NCI-H2227 (cell line): ENCODE data around the gene HDAC7.

Experiments used
- DNase-seq: peaks from one replicate; lab custom pipeline; 2025; ENCODE audit not compliant: unreplicated experiment; lab: John Stamatoyannopoulos, UW

Gene HDAC7

GRCh38 chr12:47819896-47820630 lies at the start of gene HDAC7:
HDAC7 (minus strand) TSS chr12:47819903; CDS start chr12:47819785, 118 bp downstream.
- DNase-seq = peak; percentile 59

DNA sequence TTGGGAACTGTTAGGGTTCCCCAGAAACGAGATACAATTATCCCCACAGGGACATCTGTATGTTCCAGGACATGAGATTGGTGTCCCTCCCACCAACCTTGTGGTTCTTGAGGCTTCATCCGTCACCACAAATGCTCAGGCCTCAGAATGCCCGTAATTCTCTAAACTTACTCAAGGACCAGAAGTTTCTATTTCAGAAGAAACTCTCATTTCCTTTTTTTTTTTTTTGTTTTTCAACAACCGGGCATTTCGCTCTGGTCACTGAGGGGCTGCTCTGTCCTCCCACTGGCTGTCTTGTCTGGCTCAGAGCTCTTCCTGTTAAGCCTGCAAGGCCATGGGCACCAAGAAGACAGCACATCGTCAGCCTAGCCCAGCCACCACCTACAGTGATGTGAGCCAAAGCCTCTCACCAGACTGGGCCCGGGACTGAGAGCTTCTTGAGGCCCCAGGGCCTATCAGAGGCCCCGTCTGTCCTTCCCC lies 48.9 kb upstream of the HDAC7 start:
- DNase-seq = no peak

GRCh38 chr12:47868041-47868440 lies 48.3 kb upstream of the HDAC7 start:
- DNase-seq = no peak

- no peak for DNase-seq
Measured at GRCh38 chr12:47867495-47867941, 47.8 kb upstream of the HDAC7 start.

DNA sequence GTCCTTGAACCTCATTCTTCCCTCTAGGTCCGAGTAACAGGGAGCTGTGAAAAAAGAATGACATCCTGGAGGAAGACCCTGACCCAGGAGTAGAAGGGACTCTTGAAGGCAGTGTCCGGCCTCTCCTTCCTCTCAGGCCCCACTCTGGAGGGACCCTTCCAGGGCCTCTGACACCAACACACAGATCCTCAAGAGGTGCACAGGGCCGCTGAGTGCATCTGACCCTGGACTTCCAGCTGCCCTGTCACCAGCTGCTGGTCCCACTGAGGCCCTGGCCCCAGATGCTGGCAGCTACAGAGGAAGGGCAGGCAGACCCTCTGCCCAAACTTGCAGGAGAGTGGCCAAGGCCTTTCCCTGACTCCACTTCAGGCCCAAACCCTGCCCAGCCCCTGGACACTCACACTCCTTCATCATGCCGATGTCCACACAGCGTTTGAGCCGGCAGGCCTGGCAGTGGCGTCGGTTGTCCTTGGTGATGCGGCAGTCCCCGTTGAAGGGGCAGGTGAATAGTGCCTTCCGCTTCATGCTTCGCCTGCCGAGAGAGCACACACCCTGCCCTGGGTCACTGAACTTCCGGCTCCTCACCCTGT lies 45.0 kb upstream of the HDAC7 start:
- DNase-seq = no peak

GRCh38 chr12:47863985-47864384 lies 44.3 kb upstream of the HDAC7 start:
- DNase-seq = no peak

DNA sequence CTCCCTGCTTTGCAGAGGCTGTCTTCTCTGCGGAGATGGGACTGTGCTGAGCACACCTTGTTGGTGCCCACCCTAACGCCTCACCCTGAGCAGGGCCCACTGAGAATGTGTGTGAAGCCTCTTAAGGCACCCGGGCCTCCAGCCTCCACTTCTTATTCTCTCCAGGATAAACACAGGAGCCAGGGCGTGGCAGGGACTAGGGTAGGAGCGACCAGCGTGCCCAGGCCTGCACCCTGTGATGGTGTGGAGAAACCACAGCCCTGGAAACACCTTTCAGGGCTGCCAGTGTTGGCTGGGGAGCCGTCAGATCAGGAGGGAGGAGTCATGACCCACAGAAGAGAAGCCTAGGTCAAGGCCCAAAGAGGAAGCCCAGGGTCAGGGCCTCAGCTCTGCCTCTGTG lies 43.8 kb upstream of the HDAC7 start:
- DNase-seq = no peak

- DNase-seq = no peak
Measured at GRCh38 chr12:47862881-47863280, 43.2 kb upstream of the HDAC7 start.

GRCh38 chr12:47862167-47862750 lies 42.6 kb upstream of the HDAC7 start:
- no peak for DNase-seq

GRCh38 chr12:47860873-47861272 lies 41.2 kb upstream of the HDAC7 start:
- DNase-seq = no peak

GRCh38 chr12:47860279-47860841 lies 40.7 kb upstream of the HDAC7 start:
- DNase-seq = no peak

GRCh38 chr12:47858511-47859266 lies 39.0 kb upstream of the HDAC7 start:
- no peak for DNase-seq

DNA sequence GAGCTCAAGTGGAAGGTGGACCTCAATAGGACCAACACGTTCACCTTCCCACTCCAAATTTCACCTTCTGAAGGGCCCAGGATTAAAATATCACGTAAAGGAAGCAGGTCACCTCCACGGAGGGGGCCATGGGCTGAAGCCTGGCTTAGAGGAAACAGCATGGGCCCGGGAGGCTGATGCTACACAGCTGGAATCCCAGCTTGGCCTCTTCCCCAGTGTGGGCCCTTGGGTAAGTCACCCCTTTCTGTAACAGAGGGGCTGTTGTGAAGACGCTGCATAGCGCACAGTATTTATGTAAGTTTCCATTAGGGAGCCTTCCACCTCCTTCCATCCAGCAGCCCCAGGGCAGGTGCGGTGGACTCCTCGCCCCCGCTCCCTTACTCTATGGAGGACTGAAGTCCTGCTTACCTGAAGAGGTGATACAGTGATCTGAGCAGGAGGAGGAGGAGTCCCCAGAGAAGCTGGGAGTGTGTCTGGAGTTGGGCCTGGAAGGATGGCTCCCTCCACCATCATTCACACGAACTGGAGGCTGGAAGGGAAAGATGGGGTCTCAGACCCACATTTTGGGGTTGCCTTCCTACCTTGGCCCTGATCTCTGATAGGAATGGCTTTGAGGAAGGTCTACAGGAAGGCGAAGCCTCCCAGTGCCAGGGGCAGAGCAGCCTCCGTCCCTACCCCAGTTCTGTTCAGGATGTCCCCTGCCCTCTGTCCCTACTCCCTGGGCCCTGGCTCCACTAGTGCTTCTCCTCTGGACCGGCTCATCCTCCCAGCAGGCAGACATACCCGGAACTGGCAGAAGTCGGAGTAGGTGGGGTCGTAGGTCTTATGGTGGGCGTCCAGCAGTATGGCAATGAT lies 37.2 kb upstream of the HDAC7 start:
- DNase-seq = no peak

DNA sequence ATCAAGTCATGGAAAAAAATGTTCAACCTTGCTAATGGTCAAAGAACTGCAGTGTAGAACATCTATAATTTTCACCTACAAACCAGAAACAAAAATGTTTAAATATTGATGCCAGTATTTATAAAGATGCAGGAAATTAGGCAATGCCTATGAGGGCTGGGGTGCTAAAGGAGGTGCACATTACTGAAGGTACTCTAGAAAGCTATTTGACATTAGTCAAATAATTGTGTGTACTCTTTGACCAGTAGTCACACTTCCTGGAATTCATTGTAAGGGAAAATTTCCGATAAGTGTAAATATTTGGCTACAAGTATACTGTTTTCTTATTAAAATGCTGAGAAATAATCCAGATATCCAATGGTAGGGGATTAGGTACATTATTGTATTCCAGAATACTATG lies 36.4 kb upstream of the HDAC7 start:
- DNase-seq = no peak

DNA sequence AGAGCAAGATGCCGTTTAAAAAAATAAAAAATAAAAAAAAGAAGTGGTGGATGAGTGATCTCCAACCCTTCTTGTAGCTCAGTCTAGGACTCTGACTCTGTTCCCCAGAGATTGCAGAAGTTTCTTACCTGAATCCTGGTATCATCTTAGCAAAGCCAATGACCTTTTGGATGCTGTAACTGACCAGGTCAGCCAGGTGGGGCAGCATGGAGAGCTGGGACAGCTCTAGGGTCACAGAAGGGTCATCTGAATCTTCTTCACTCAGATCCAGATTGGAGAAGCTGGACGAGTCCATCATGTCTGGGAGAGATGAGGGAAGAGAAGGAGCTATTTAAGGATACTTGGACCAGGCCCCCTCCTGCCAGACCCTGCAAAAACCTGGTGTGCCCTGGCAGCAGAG lies 35.8 kb upstream of the HDAC7 start:
- DNase-seq = no peak

DNA sequence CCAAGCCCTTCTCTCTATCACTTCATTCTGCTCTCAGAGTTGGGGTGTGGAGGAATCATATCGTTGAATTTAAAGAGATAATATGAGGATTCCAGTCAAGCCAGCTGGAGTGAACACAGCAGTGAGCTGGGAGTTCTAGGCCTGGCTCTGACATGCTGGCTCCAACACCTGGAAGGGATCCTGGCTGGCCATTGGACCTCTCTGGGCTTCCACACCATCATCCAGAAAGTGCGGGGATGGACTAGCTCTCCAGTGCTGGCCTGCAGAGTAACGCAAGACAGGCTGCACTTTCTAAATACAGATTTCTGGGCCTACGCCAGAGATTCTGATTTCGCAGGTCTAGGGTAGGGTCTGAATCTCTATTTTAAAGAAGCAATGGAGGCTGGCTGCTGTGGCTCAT lies 34.8 kb upstream of the HDAC7 start:
- DNase-seq = no peak

DNA sequence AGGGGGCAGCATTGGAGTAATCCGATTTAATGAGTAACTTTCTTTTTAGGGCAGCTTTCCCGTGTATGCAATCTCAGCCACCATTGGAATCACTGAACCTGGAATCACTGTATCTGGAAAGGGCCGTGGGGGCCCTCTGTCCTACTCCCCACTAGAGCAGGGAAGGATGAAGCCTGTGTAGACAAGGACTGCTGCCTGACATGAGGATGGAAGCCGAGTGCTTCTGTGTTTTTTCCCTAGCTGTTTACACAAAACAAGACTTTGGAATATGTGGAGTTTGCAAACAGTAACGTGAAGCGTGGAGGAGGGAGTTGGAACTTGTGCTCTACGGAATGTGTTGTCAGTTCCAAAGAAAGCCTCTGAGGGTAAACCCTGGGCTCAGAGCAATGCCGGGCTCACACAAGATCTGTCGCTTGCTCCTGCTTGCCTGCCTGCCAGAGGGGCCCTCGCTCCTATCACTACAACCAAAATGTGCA lies 32.4 kb upstream of the HDAC7 start:
- no peak for DNase-seq

DNA sequence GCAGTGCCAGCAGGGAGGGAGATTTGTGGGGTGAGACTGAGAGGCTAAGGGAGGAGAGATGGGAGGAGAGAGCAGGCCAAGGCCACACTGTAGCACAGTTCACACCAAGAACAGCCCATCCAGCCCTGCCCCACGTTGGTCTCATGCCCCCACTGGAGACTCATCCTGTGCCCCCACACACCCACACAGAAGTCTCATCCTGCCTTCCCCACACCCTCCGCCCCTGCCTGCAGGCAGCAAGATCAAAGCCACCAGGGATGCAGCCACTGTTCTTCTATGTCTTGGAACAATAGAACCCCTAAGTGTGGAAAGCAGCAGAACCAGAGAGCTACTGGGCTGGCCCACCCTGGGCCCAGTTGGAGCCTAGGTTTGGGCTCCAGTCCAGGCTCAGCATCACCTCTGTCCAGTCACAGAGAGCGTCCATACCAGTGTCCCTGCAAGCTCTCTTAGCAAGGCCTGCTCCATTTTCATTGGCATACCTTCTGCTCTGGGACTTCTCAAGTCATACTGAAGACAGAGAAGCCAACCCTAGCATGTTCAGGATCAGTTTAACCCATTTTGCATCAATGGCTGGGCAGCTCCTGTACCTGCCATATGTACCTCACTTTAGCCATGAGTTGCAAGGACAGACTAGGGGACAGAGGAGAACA lies 31.7 kb upstream of the HDAC7 start:
- no peak for DNase-seq
